Ammon's horn (tissue), 1 donor: Measurements from ENCODE around the gene PEX12.
A peak's percentile ranks its signal among the peaks of the same experiment; 100 is the strongest.
"Not testable (repeated sequence)": the region's sequence is repeated elsewhere in the genome, so short reads cannot be mapped to it uniquely, and the experiment has no call there.

Experiments
- DNase-seq: peaks from one replicate; pipeline ENCODE4 v3.0.0-alpha.2; 2016; ENCODE audit warnings: low spot score

Gene PEX12

GRCh38 chr17:35578197-35578928 is at the start of gene PEX12:
Gene PEX12 (minus strand): TSS chr17:35578571. CDS start chr17:35578021, 550 bp downstream.
- DNase-seq, result peak; percentile 96

GRCh38 chr17:35627417-35627816 is 49.0 kb upstream of the PEX12 start:
- no peak for DNase-seq

- DNase-seq, result no peak
These were observed 43.4 kb upstream of the PEX12 start for GRCh38 chr17:35621768-35622167.

- DNase-seq, result no peak
These were observed 40.3 kb upstream of the PEX12 start for GRCh38 chr17:35618628-35619027.

GRCh38 chr17:35617505-35617904 is 39.1 kb upstream of the PEX12 start:
- DNase-seq, result no peak

GRCh38 chr17:35616536-35616935 is 38.2 kb upstream of the PEX12 start:
- no peak for DNase-seq

GRCh38 chr17:35614810-35615209 is 36.4 kb upstream of the PEX12 start:
- DNase-seq, result no peak

GRCh38 chr17:35612924-35613521 is 34.7 kb upstream of the PEX12 start:
- peak; percentile 73 for DNase-seq

- DNase-seq, result not testable (repeated sequence)
These were observed 32.4 kb upstream of the PEX12 start for GRCh38 chr17:35610746-35611145.

GRCh38 chr17:35609831-35610230 is 31.5 kb upstream of the PEX12 start:
- no peak for DNase-seq

- DNase-seq, result no peak
These were observed 29.0 kb upstream of the PEX12 start for GRCh38 chr17:35607239-35607847.

GRCh38 chr17:35605678-35606077 is 27.3 kb upstream of the PEX12 start:
- peak; percentile 5 for DNase-seq

GRCh38 chr17:35603674-35604073 is 25.3 kb upstream of the PEX12 start:
- no peak for DNase-seq

GRCh38 chr17:35597604-35598003 is 19.2 kb upstream of the PEX12 start:
- no peak for DNase-seq

- DNase-seq, result no peak
These were observed 18.3 kb upstream of the PEX12 start for GRCh38 chr17:35596530-35597233.

GRCh38 chr17:35596072-35596471 is 17.7 kb upstream of the PEX12 start:
- no peak for DNase-seq

GRCh38 chr17:35588196-35588920 is 10.0 kb upstream of the PEX12 start:
- DNase-seq, result no peak

- DNase-seq, result peak; percentile 95
These were observed 8.9 kb upstream of the PEX12 start, which contains the start of gene AP2B1 for GRCh38 chr17:35587074-35587961. Gene AP2B1 (plus strand): TSS chr17:35587322. CDS start chr17:35594031, 6,709 bp downstream.

GRCh38 chr17:35586569-35587073 is 8.2 kb upstream of the PEX12 start:
- DNase-seq, result no peak

- no peak for DNase-seq
These were observed 5.7 kb upstream of the PEX12 start for GRCh38 chr17:35584061-35584460.
